Hepatocyte (in vitro differentiated cells): Measurements from ENCODE around the gene POC1B.

Experiments used
- CTCF ChIP-seq: fragments of 200-600 bp; sonication (generic); IDR thresholded peaks from 2 replicates; pipeline ENCODE4 v1.5.1; 2016; ENCODE audit warnings: antibody characterized with exemption, mild to moderate bottlenecking; ENCODE audit not compliant: poor library complexity
- EZH2 ChIP-seq: fragments of 200-600 bp; sonication (generic); IDR thresholded peaks from 2 replicates; pipeline ENCODE4 v1.6.1; 2016; ENCODE audit warnings: antibody characterized with exemption, mild to moderate bottlenecking, borderline replicate concordance
- EZH2phosphoT487 ChIP-seq: fragments of 200-600 bp; sonication (generic); IDR thresholded peaks from one replicate; pipeline ENCODE4 v1.6.1; 2018; ENCODE audit warnings: antibody characterized with exemption, mild to moderate bottlenecking, low read depth, moderate library complexity; ENCODE audit not compliant: unreplicated experiment, severe bottlenecking

DNA sequence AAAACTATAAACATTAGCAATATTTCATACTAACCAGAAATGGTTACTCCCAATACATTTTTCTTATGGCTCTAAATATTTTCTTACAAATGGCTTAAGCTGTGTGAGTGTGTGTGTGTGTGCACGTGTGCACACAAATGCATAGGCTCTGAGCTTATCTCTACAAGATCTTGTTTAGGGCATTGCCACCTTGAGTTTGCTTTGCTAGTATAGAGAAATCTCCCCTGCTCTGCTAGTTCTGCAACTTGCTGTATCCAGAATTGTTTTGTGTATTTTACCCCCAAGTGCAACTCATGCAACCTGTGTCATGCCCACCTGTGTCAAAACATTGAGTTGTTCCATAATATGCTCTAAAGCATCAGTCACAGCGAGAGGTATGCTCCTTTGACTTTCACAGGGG is 101.0 kb downstream of the POC1B start:
- TF ChIP-seq CTCF (no peak), EZH2 (no peak), EZH2phosphoT487 (no peak)
